C4-2B (cell line): ENCODE data around the gene CCDC73.
"Not testable (repeated sequence)": the region's sequence is repeated elsewhere in the genome, so short reads cannot be mapped to it uniquely, and the experiment has no call there.

Source experiments
- H3K27ac ChIP-seq: fragments of 450-650 bp; 2 replicates; pipeline ENCODE4 v1.5.1; 2017
- ZFX ChIP-seq: fragments of 450-650 bp; IDR thresholded peaks from 2 replicates; pipeline ENCODE4 v1.6.1; 2017
- TF ChIP-seq, protein P1 (sequence below): fragments of 450-650 bp; conservative IDR thresholded peaks from 2 replicates; pipeline ENCODE4 v1.5.1; 2017; ENCODE audit warnings: mild to moderate bottlenecking

The CCDC73 gene

DNA sequence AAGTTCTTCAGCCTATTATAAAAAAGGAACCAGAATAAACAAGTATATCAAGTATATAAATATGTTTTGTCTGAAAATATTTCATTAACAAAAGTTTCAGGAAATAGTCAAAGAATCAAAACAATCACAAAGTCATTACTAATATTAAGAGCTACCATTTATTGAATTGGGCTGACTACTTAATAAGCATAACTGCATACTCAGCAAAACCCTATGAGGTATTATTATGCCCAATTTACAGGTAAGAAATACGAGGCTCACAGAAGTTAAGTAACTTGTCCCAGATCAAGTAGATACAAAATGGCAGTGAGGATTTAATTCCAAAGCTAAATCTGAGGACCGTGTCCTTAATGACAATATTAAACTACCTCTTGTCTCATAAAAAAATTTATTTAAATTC, 158.6 kb downstream of the CCDC73 start:
- TF ChIP-seq, protein P1, sequence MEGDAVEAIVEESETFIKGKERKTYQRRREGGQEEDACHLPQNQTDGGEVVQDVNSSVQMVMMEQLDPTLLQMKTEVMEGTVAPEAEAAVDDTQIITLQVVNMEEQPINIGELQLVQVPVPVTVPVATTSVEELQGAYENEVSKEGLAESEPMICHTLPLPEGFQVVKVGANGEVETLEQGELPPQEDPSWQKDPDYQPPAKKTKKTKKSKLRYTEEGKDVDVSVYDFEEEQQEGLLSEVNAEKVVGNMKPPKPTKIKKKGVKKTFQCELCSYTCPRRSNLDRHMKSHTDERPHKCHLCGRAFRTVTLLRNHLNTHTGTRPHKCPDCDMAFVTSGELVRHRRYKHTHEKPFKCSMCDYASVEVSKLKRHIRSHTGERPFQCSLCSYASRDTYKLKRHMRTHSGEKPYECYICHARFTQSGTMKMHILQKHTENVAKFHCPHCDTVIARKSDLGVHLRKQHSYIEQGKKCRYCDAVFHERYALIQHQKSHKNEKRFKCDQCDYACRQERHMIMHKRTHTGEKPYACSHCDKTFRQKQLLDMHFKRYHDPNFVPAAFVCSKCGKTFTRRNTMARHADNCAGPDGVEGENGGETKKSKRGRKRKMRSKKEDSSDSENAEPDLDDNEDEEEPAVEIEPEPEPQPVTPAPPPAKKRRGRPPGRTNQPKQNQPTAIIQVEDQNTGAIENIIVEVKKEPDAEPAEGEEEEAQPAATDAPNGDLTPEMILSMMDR, result no peak
- no peak for TF ChIP-seq ZFX
- no peak overlapping the region for H3K27ac ChIP-seq

DNA sequence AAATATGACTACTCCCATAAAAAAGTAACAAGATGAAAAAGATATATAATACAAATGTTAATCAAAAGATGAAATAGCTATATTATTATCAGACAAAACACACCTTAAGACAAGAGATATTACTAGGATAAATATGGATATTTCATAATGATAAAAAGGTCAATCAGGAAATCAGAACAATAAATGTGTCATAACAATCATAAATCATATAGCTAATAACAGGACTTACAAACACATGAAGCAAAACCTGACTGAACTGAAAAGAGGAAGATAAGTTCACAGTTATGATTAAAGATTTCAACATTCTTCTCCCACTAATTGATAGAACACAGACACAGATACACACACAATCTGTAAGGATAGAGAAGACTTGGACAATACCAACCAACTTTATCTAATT, 163.6 kb downstream of the CCDC73 start:
- H3K27ac ChIP-seq, result no peak overlapping the region
- no peak for TF ChIP-seq ZFX
- TF ChIP-seq, protein P1, result no peak

DNA sequence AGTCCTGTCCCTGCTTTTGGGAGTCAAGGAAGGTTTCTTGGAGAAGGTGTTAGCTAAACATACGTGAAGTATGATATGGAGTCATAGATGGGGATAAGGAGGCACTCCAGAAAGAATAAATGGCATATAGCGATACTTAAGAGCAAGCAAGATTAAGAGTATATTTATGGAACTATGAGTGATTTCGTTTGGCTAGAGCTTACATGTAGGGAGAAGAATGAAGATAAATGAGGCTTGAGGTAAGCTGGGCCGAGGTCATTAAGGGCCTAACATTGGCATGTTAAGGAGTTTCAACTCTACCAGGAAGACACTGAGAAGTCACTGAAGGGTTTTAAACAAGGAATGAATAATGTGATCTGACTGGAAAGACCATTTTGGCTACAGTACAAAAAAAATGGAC, 177.6 kb downstream of the CCDC73 start:
- no peak overlapping the region for H3K27ac ChIP-seq
- TF ChIP-seq ZFX, result no peak
- TF ChIP-seq, protein P1, result no peak

DNA sequence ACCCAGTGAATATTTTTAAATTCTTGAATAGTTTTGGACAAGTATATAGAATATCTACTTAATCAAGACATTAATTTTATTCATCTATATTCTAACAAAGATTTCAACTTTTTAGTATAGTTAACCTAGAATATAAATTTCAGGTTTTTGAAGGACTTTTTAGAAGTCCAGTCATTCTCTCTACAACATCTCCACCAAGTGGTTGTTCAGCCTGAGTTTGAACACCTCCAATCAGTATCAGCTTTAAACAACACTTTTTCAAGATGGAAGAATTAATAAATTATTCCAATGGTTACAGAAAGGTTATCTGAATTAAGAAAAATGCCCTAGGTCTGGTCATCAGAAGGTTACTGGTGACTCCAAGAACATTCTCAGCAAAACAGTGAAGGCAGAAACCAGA, 179.0 kb downstream of the CCDC73 start:
- no peak overlapping the region for H3K27ac ChIP-seq
- TF ChIP-seq ZFX, result no peak
- TF ChIP-seq, protein P1, result peak; percentile 26

DNA sequence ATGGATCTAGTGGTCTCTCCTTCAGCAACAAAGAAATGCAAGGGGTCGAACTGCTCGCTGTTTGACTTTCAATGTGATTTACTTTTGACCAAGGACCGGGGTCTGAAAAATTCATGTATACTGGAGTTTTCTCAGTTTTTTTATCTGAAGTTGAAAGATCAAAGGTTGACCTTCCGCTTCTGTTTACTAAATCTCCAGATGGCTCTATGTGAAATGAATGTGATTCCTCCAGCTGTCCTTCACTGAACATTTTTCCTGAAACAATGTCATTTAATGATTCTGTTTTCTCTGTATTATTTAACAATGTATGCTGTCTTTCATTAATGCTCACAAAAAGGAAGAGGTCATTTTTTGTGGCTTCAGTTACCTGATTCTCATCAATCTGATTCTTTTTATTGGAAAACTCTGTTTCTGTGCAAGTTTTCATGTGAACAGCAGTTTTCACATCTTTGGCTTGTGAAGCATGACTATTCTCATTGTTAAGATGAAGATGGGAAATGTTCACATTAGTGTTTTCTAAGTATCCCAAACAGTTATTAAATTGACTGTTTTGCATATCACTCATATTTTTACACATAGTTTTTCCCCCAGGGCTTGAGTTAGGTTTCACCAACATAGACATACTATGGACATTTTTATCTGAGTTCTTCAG, 180.8 kb downstream of the CCDC73 start:
- H3K27ac ChIP-seq, result no peak overlapping the region
- TF ChIP-seq ZFX, result no peak
- TF ChIP-seq, protein P1, result no peak

DNA sequence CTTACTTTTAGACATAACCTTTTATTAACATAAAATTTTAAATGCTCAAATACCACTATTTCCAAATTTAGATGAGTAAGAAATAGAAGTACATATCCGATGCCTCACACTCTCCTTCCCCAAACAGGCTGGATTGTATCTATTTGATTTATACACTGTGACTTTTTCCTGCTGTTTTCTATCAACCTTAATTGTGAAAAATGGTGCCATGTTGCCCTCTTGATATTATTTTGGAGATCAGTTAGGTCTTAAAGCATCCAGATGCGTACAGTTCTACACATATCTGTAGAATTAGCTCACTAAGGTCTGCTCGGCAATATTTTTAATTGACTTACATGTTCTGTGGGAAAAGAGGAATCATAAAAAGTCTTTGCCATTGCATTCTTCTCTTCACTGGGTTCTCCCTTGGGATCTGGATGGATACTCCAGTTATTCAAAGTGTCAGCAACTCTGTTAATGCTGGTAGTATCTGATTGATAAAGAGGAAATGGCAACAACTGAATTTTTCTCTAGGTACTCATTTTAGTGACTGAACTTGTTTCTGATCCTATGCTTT, 183.6 kb downstream of the CCDC73 start:
- TF ChIP-seq ZFX, result no peak
- TF ChIP-seq, protein P1, result no peak
- no peak overlapping the region for H3K27ac ChIP-seq

DNA sequence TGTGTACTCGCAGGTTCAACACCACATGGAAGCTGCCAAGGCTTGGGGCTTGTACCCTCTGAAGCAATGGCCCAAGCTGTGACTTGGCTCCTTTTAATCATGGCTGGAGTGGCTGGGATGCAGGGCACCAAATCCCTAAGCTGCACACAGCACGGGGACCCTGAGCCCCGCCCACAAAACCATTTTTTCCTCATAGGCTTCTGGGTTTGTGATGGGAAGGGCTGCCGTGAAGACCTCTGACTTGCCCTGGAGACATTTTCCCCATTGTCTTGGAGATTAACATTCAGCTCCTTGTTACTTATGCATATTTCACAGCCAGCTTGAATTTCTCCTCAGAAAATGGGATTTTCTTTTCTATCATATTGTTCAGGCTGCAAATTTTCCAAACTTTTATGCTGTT, 185.6 kb downstream of the CCDC73 start:
- H3K27ac ChIP-seq, result not testable (repeated sequence)

DNA sequence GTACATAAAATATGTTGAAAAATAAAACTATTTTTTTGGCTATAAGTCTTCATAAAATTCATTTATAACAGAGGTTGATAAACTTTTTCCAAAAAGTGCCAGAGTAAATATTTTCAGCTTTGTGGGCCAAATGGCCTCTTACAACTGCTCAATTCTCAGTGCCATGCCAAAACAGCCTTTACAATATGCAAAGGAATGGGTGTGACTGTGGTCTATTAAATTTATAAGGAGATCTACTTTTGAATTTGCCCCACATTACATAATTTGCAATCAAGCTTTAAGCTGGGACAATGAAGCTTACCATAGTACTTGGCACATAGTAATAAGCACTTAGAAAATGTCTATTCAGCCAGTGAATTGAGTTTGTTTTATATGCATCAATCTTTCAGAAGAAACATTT, 188.2 kb downstream of the CCDC73 start:
- TF ChIP-seq, protein P1, result no peak
- H3K27ac ChIP-seq, result no peak overlapping the region
